Measurements from ENCODE around the gene ACTN1. TPM values are rescaled to one million over a fixed set of nuclear protein-coding genes. Genes with fewer than 3 reads are reported as not detected.

The ACTN1 gene
- total RNA-seq, 1 experiment from 2014 or later: 318 TPM

DNA sequence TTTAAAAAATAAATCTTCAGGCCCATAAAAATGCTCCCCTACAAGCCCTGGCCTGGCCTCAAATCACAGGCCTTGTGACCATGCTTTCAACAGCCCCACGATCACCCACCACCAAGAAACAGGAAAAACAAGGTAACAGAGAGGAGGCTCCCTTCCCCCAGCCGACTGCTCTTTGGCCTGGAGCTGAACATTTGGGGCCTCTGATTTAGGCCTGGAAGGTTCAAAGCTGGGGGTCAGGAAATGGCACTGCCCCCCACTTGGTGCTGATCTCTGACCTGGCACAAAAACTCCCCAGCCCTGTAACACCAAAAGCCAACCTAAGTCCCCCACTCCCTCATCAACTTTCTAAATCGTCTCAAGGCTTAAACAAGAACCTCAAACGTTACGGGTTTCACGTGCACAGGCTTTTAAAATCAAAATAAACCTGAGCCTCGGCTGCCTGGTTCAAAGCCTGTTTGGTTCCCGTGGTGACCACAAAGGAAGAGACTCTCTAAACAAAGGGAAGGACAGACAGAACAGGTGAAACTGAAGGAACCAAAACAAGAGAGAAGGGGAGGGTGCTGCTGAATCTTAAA, 9.0 kb downstream of the ACTN1 start:
- no peak for DNase-seq (ENCODE audit: low read depth)

DNA sequence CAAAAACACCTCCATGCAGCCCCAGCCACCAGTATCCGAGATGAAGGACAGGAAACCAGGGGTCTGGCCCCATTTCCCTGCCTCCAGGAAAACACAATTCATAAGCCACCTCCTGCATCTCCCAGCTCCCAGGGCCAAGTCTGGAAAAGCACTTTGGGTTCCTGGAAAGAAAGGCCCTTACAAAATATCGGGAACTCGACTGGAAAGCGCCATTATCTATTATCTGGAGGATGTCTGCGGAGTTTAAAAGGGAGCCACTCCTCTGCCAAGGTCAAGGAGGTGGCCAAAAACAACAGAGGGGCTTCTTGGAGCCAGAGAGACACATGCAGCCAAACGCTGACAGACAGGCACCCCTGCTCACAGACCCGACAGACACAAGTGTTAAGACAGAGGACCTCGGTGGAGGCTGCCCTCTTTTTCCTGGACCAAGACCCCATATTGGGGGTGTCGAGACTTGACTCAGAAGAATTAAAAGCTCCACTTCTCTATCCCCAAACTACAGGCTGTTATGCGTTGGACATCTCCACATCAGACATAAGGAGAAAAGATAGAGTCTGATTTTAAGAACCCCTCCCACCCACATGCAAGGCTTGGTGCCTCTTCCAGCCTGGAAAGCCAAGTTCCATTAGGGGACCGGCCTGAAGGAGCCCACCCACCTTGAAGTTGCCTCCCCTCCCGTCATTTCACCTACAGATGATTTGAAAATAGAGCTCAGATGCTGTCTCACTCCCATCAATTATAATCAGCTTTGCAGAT, 9.6 kb downstream of the ACTN1 start:
- no peak for DNase-seq (ENCODE audit: low read depth)

- no peak for DNase-seq (ENCODE audit: low read depth)
These were observed 10.4 kb downstream of the ACTN1 start for GRCh38 chr14:68968721-68969120.

- DNase-seq (ENCODE audit: low read depth): no peak
These were observed 11.1 kb downstream of the ACTN1 start for GRCh38 chr14:68968051-68968450.

GRCh38 chr14:68967459-68967940, 11.6 kb downstream of the ACTN1 start:
- DNase-seq (ENCODE audit: low read depth): no peak

DNA sequence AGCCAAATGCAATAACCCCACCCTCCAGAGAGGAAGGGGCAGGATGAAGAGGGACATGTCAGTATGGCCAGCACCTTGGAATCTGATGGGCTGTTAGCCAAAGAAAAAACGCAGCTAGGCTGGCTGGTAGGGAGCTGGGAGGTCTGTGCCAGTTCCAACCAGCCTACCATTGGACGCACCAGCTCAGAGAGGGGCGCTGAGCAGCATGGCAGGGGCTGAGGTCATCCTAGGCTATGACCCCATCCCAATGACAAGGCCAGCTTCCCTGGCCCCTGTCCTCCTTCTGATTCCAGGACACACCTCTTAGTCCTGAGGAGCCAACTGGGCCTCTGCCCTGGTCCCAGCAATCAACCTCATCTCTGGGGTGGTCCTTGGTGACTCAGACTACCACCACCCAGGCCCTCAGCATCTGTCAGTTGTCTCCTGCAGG, 12.2 kb downstream of the ACTN1 start:
- DNase-seq (ENCODE audit: low read depth): peak; percentile 38

DNA sequence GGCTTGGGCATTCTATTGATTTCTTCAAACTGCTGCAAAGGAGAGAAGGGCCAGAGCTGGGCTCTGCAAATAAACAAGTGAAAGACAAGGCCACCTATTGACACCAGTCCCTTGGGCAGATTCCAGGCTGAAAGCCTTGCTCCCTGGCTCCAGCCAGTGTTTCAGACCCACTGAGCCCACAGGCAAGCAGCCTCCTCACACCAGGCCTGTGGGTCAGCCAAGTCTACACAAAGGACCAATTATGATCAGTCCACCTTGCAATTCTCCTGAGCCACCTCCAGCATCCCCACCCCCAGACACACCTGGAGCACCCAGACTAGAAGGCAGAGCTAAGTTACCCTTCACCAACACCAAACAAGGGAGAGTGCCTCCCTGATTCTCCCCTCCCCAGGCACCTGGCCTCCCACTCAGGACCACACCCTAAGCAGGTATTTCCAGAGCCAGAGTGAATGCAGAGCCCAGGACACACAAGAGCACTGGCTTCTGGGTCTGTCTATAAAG, 13.8 kb downstream of the ACTN1 start:
- DNase-seq (ENCODE audit: low read depth): no peak

GRCh38 chr14:68964300-68965093, 14.6 kb downstream of the ACTN1 start:
- peak; percentile 59 for DNase-seq (ENCODE audit: low read depth)

GRCh38 chr14:68962681-68963080, 16.4 kb downstream of the ACTN1 start:
- no peak for DNase-seq (ENCODE audit: low read depth)

- DNase-seq (ENCODE audit: low read depth): peak; percentile 48
These were observed 17.1 kb downstream of the ACTN1 start for GRCh38 chr14:68961781-68962584.

DNA sequence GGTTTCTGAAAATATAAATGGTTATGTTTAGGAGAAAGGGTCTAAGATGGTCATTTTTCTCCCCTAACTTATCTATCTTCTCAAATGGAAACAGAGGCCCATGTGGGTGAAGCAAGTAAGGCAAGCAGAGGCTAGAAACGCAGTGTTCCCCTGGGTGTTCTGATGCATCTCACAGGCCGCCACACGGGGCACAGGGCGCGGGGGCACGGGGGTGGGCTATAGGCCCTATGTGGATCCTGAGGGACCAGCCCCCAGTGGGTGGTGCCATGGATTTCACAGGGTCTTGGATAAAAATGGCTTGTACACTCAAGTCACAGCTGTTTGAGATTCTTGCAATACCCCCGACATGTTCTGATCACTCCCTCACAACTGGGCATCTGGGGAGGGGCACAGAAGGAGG, 17.7 kb downstream of the ACTN1 start:
- DNase-seq (ENCODE audit: low read depth): no peak

- no peak for DNase-seq (ENCODE audit: low read depth)
These were observed 19.0 kb downstream of the ACTN1 start for GRCh38 chr14:68960123-68960522.

- DNase-seq (ENCODE audit: low read depth): peak; percentile 20
These were observed 20.1 kb downstream of the ACTN1 start for GRCh38 chr14:68959035-68959434.

GRCh38 chr14:68958553-68958952, 20.5 kb downstream of the ACTN1 start:
- peak; percentile 61 for DNase-seq (ENCODE audit: low read depth)

GRCh38 chr14:68957775-68958174, 21.3 kb downstream of the ACTN1 start:
- DNase-seq (ENCODE audit: low read depth): no peak

DNA sequence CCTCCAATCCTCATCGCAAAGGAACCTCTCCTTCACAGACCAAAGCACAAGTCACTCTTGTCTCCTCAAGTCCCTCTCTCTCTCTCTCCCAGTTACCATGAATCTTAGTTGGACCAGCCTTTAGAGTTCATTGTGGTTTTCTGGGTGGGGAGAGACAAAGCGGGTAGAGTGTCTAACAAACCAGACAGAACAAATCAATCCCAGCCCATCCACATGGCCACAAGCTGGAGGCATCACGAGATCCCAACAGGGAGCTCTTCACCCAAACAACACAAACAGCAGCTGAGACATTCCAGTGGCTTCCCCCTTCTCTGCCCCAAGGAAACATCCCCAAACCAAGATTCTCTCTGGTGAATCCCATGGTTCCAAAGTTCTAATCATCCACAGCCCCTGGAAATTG, 22.4 kb downstream of the ACTN1 start:
- peak; percentile 80 for DNase-seq (ENCODE audit: low read depth)

DNA sequence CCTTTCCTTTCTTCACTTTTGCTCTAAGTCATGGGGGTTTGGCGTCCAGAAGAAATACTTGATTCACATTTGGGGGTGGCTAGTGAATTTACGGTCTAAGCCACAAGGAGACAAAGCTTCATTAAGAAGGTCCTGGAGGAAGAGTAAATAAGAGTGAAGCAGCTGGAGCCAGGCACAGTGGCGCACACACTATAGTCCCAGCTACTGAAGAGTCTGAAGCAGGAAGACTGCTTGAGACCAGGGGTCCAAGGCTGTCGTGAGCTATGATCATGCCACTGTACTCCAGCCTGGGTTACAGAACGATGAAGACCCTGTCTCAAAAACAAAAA, 23.3 kb downstream of the ACTN1 start:
- DNase-seq (ENCODE audit: low read depth): no peak

GRCh38 chr14:68955164-68955850, 23.8 kb downstream of the ACTN1 start:
- no peak for DNase-seq (ENCODE audit: low read depth)

GRCh38 chr14:68953196-68953555, 25.9 kb downstream of the ACTN1 start:
- no peak for DNase-seq (ENCODE audit: low read depth)

DNA sequence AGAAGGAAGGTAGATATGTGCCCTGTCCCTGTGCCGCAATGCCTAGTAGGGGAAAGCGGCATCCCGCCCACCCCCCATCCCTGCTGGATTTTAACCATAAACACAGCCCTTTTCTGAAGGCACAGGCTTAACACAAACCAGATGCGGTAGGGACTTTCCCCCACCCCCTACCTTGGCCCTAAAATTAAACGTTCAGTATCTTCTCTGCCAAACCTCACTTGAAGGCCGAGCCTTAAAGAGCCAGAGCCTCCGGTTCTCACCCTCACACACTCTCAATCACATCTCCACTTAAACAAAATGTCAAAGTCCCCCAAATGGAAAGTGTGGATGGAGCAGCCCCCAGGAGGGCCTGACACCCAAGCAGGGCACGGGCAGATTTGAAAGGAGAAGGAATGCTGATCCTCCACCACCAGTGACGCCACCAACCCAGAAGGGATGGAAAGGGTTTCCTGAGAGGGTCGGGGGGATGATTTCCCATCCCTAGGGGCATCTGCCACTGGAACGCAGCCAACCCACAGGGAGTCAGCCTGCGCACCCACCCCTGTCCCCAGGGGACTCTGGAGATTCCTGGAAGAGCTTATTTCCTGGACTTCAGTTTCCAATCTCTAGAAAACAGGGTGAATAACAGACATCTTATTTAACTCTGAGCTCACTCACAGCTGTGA, 26.4 kb downstream of the ACTN1 start:
- DNase-seq (ENCODE audit: low read depth): peak; percentile 44

Data from LHCN-M2 (cell line).